IPS-NIHi7 (cell line): ENCODE results near the gene ZNF213.
"Not testable (repeated sequence)": the region's sequence is repeated elsewhere in the genome, so short reads cannot be mapped to it uniquely, and the experiment has no call there.

Source experiments
- DNase-seq: peaks from one replicate; pipeline ENCODE4 v3.0.0; 2012; ENCODE audit warnings: mixed read lengths; ENCODE audit errors: extremely low spot score

The ZNF213 gene

GRCh38 chr16:3148256-3149192, 13.7 kb downstream of the ZNF213 start:
- no peak for DNase-seq

- DNase-seq, result no peak
Observed at GRCh38 chr16:3149193-3149530, 14.3 kb downstream of the ZNF213 start.

- DNase-seq, result peak; percentile 78
Observed at GRCh38 chr16:3149630-3150345, 15.0 kb downstream of the ZNF213 start.

GRCh38 chr16:3150346-3151218, 15.8 kb downstream of the ZNF213 start:
- peak; percentile 94 for DNase-seq

- no peak for DNase-seq
Observed at GRCh38 chr16:3152027-3152276, 17.1 kb downstream of the ZNF213 start.

DNA sequence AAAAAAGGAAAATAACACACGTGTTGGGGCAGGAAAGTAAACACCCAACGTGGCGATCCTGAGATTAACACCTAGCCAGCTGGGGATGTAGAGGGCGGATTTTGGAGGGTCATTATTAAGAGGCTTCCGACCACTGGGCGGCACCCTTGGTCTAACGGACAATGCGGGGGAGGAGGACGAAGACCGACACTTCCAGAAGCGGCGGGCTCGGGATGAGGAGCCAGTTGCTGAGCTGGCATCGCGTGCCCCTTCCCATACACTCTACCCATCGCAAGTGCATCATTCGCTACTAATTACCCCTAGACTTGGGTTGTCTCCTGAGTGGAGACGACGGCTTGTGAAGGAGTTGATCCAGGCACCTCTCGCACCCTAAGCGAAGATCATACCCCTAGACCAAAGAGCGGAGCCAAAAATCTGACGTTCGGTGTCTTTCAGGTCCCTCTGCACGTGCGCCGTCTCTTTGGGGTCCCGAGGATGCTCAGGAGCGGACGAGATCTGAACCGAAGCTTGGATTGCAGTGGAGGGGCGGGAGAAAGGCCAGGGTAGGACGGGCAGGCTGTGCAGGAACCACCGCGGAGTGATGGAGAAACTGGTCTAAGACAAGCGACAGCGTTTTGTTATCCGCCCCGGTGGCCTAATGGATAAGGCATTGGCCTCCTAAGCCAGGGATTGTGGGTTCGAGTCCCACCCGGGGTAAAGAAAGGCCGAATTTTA, 17.6 kb downstream of the ZNF213 start:
- DNase-seq, result peak; percentile 61

DNA sequence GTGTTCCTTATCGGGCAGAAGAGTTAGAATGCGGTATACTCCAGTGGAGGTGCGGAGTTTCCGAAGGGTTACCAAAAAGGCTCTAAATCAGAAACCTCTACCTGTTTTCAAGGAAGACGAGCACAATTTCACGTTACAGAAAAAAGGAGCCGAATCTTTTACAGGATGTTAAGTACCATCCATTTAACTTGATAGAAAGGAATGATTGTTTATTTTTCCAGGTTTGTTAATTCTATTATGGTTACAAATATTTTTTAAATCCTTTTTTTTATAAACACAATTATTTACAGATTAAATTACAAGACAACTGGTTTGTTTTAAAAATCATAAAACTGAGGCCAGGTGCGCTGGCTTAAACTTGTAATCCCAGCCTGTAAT, 18.2 kb downstream of the ZNF213 start:
- peak; percentile 54 for DNase-seq

DNA sequence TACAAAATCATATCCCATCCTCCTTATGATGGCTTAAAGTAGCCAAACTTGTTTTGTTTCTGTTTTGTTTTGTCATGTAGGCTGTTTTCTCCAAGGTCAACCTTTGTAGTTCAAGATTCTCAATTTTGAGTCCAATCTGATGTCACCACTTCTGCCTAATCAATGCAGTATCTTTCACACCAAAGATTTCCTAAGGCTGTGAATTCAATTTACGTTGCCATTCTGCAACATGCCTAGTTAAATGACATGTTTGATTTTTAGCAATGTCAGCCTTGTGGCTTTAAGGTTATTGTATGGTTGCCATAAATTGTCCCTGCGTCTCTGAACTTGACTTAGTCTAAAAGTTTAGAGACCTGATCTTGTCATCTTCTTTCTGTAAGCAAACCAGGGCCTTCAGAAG, 20.4 kb downstream of the ZNF213 start:
- no peak for DNase-seq

GRCh38 chr16:3155972-3156371, 21.1 kb downstream of the ZNF213 start:
- DNase-seq, result no peak

DNA sequence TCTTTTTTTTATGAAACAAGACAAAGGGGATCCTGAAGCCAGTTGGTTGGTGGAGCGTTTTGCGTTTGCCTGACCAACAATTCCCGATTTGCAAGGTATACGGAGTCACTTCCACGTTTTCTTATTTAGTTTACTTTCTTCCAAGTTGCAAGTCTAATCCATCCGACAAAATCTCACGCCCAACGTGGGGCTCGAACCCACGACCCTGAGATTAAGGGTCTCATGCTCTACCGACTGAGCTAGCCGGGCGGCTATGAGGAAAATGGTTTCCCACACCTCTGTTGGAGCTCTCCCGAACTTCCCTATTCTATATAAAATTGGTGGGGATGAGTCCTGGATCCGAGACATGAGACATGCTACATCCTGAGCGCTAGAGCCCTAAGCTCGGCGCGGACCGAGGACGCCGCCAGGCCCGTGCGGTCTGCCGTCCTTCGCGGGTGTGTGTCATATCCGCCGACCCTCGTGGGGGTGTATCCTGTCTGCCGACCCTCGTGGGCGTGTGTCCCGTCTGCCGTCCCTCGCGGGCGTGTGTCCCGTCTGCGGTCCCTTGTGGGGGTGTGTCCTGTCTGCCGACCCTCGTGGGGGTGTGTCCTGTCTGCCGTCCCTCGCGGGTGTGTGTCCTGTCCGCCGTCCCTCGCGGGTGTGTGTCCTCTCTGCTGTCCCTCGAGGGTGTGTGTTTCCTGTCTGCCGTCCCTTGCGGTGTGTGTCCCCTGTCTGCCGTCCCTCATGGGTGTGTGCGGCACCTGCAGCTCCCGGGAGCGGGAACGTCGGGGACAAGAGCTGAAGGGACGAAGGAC, 22.6 kb downstream of the ZNF213 start:
- peak; percentile 43 for DNase-seq

- no peak for DNase-seq
Observed at GRCh38 chr16:3158026-3158509, 23.2 kb downstream of the ZNF213 start.

- peak; percentile 68 for DNase-seq
Observed at GRCh38 chr16:3158510-3159314, 23.9 kb downstream of the ZNF213 start.

- DNase-seq, result no peak
Observed at GRCh38 chr16:3161235-3162018, 26.6 kb downstream of the ZNF213 start.

DNA sequence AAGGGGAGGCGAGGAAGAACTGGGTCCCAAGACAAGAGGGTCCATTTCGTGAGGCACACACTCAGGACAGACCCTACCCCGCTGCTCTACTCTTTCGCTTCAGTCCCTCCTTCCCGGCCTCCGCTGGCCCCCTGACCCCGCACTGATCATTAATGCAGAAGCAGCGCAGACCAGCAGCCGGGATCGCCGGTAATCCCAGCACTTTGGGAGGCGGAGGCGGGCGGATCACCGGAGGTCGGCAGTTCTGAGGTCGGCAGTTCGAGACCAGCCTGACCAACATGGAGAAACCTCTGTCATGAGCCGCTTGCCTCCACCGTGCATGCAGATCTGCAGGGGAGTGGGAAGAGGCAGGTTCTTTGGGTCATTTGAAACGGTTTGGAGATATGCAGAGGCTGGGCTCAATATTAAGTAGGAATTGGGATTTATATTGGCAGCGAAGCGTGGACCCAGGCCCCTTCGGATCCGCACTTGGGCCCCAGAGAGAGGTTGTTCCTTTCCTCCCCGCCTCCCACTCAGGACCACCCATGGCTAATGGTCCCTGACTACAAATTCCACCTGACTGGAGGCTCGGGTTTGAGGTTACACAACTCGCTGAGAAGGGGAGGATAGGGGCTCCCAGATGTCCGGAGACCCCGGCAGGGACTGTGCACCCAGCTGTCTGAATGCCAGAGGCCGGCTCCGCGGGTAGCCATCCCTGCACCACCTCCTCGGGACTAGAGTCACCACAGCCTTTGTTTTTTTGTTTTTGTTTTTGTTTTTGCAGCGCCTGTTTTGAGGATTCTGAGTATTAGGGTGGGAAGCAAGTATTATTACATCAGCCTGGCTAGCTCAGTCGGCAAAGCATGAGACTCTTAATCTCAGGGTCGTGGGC, 29.5 kb downstream of the ZNF213 start:
- DNase-seq, result no peak

GRCh38 chr16:3165111-3165822, 30.4 kb downstream of the ZNF213 start:
- DNase-seq, result no peak

GRCh38 chr16:3166505-3166886, 31.7 kb downstream of the ZNF213 start:
- no peak for DNase-seq

DNA sequence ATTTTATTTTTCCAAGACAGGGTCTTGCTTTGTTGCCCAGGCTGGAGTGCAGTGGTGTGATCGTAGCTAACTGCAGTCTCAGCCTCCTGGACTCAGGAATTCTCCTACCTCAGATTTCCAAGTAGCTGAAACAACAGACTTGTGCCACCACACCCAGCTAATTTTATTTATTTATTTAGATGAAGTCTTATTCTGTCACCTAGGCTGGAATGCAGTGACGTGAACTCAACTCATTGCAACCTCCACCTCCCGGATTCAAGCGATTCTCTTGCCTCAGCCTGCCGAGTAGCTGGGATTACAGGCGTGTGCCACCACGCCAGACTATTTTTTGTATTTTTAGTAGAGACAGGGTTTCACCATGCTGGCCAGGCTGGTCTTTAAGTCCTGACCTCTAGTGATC, 33.9 kb downstream of the ZNF213 start:
- DNase-seq, result not testable (repeated sequence)
